Measurements from ENCODE around the gene BHMT.
"Not testable (repeated sequence)": the region's sequence is repeated elsewhere in the genome, so short reads cannot be mapped to it uniquely, and the experiment has no call there.

BHMT gene

DNA sequence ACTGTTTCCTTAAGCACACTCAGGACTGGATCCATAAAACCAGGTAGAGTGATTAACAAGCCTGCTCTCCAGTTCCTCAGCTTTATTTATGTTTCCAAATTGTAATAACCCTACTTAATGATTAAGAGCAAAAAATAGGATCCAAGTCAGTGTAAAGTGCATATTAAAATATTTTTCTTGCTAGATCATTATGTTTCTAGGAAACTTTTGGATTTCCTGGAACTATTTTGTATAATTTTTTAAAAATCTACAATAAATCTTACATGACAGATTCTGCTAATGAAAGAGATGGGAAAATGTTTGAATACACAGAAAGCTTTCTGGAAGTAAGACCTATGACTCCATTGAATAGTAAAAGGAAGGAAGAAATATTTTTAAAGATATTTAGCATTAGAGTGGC, 35.5 kb downstream of the BHMT start:
- Histone ChIP-seq H3K27ac (ENCODE audit: low read depth, low read length) (no peak overlapping the region), H3K9ac (ENCODE audit: low read length) (no peak overlapping the region), H3K4me1 (ENCODE audit: insufficient read depth, low read length) (peaks cover 4% of the 10 kb centered on the region), H3K36me3 (ENCODE audit: insufficient read depth, low read length) (no peaks in the 10 kb centered on the region), H3K4me3 (ENCODE audit: low read depth in 1 of 2, low read length in 2 of 2) (no peak overlapping the region), H3K27me3 (ENCODE audit: control insufficient read depth in 1 of 2, insufficient read depth in 2 of 2, low read length in 2 of 2) (no peaks in the 10 kb centered on the region), H3K9me3 (ENCODE audit: low read length) (no peaks in the 10 kb centered on the region)

- no peaks in the 10 kb centered on the region for H3K27me3 ChIP-seq (ENCODE audit: control insufficient read depth in 1 of 2, insufficient read depth in 2 of 2, low read length in 2 of 2)
- no peak overlapping the region for H3K9ac ChIP-seq (ENCODE audit: low read length)
- no peak overlapping the region for H3K27ac ChIP-seq (ENCODE audit: low read depth, low read length)
- peaks cover 6% of the 10 kb centered on the region for H3K4me1 ChIP-seq (ENCODE audit: insufficient read depth, low read length)
- no peaks in the 10 kb centered on the region for H3K9me3 ChIP-seq (ENCODE audit: low read length)
- no peak overlapping the region for H3K4me3 ChIP-seq (ENCODE audit: low read depth in 1 of 2, low read length in 2 of 2)
- H3K36me3 ChIP-seq (ENCODE audit: insufficient read depth, low read length) = no peaks in the 10 kb centered on the region
These were observed 37.8 kb downstream of the BHMT start for GRCh38 chr5:79149433-79149832.

GRCh38 chr5:79151942-79152671, 40.5 kb downstream of the BHMT start:
- Histone ChIP-seq H3K27me3 (ENCODE audit: control insufficient read depth in 1 of 2, insufficient read depth in 2 of 2, low read length in 2 of 2) (no peaks in the 10 kb centered on the region), H3K9me3 (ENCODE audit: low read length) (no peaks in the 10 kb centered on the region), H3K9ac (ENCODE audit: low read length) (no peak overlapping the region), H3K4me1 (ENCODE audit: insufficient read depth, low read length) (peaks cover 6% of the 10 kb centered on the region), H3K36me3 (ENCODE audit: insufficient read depth, low read length) (no peaks in the 10 kb centered on the region), H3K27ac (ENCODE audit: low read depth, low read length) (no peak overlapping the region), H3K4me3 (ENCODE audit: low read depth in 1 of 2, low read length in 2 of 2) (no peak overlapping the region)

DNA sequence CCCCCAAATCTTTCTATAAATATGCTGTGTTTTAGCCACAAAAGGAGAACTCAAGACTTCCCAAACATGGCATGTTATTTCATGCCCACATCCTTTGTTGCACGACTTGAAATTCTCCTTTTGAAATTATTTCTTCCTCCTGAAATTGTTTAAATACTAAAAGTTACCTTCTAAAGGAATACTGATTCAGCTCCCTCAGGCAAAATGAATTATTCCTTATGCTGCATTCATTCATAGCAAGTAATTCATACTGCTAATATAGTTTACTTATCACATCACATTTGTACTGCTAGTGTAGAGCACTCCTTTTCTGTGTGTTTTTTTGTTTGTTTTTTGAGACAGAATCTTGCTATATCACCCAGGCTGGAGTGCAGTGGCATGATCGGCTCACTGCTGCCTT, 45.7 kb downstream of the BHMT start:
- no peaks in the 10 kb centered on the region for H3K27me3 ChIP-seq (ENCODE audit: control insufficient read depth in 1 of 2, insufficient read depth in 2 of 2, low read length in 2 of 2)
- H3K4me3 ChIP-seq (ENCODE audit: low read depth in 1 of 2, low read length in 2 of 2) = no peak overlapping the region
- no peaks in the 10 kb centered on the region for H3K36me3 ChIP-seq (ENCODE audit: insufficient read depth, low read length)
- H3K9ac ChIP-seq (ENCODE audit: low read length) = no peak overlapping the region
- H3K4me1 ChIP-seq (ENCODE audit: insufficient read depth, low read length) = no peaks in the 10 kb centered on the region
- no peak overlapping the region for H3K27ac ChIP-seq (ENCODE audit: low read depth, low read length)
- no peaks in the 10 kb centered on the region for H3K9me3 ChIP-seq (ENCODE audit: low read length)

- H3K9me3 ChIP-seq (ENCODE audit: low read length); H3K9ac ChIP-seq (ENCODE audit: low read length); H3K27me3 ChIP-seq (ENCODE audit: control insufficient read depth in 1 of 2, insufficient read depth in 2 of 2, low read length in 2 of 2); H3K4me1 ChIP-seq (ENCODE audit: insufficient read depth, low read length); H3K4me3 ChIP-seq (ENCODE audit: low read depth in 1 of 2, low read length in 2 of 2); H3K27ac ChIP-seq (ENCODE audit: low read depth, low read length); H3K36me3 ChIP-seq (ENCODE audit: insufficient read depth, low read length): not testable (repeated sequence)
These were observed 50.0 kb downstream of the BHMT start for GRCh38 chr5:79161647-79162046.

- no peaks in the 10 kb centered on the region for H3K27me3 ChIP-seq (ENCODE audit: control insufficient read depth in 1 of 2, insufficient read depth in 2 of 2, low read length in 2 of 2)
- no peaks in the 10 kb centered on the region for H3K9me3 ChIP-seq (ENCODE audit: low read length)
- H3K9ac ChIP-seq (ENCODE audit: low read length) = no peak overlapping the region
- H3K27ac ChIP-seq (ENCODE audit: low read depth, low read length) = no peak overlapping the region
- no peaks in the 10 kb centered on the region for H3K36me3 ChIP-seq (ENCODE audit: insufficient read depth, low read length)
- H3K4me1 ChIP-seq (ENCODE audit: insufficient read depth, low read length) = peaks cover 23% of the 10 kb centered on the region
- no peak overlapping the region for H3K4me3 ChIP-seq (ENCODE audit: low read depth in 1 of 2, low read length in 2 of 2)
These were observed 56.4 kb downstream of the BHMT start for GRCh38 chr5:79168031-79168430.

DNA sequence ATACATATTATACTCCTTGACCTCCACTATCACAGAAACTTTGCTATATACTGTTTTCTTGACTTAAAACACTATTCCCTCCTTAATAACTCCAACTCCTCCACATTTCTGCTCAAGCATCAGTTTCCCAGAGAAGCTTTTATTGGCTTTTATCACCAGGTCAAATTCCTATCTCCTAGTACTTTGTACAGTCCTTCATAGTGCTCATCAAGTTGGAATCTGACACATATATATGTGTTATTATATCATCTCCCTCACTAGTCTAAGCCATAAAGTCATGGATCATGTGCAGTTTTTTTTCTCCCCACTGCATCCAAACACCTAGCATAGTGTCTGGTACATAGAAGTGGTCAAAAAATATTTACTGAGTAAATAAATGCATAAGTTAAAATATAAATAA, 59.1 kb downstream of the BHMT start:
- no peaks in the 10 kb centered on the region for H3K9me3 ChIP-seq (ENCODE audit: low read length)
- no peaks in the 10 kb centered on the region for H3K36me3 ChIP-seq (ENCODE audit: insufficient read depth, low read length)
- H3K9ac ChIP-seq (ENCODE audit: low read length) = no peak overlapping the region
- no peak overlapping the region for H3K27ac ChIP-seq (ENCODE audit: low read depth, low read length)
- H3K4me1 ChIP-seq (ENCODE audit: insufficient read depth, low read length) = peaks cover 26% of the 10 kb centered on the region
- no peaks in the 10 kb centered on the region for H3K27me3 ChIP-seq (ENCODE audit: control insufficient read depth in 1 of 2, insufficient read depth in 2 of 2, low read length in 2 of 2)
- H3K4me3 ChIP-seq (ENCODE audit: low read depth in 1 of 2, low read length in 2 of 2) = no peak overlapping the region

DNA sequence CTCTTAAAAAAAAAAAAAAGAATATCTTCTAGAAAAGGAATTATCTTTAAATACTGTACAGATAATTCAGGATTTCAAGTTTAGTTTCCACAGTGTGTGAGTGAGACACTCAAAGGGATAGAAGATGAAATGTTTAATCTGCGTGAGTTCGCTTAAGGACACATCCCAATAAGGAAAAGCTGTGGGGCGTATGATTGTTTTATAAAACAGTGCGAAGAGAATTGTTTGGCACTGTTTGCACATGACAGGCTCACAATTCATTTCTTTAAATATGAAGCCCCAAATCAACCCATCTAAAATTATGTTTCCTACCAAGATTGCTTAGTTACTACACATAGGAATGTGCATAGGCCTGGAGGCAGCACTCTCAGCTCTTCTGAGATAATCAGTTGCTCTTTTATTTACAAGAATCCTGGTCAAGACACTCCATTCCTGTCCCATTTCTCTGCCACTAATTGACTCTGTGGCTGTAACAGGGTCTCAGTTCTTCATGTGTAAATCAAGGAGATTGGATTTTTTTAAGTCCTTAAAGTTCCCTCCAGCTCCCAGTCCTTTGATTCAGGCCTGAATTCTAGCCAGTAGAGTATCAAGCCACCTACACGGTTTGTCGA, 60.1 kb downstream of the BHMT start:
- Histone ChIP-seq H3K4me3 (ENCODE audit: low read depth in 1 of 2, low read length in 2 of 2) (no peak overlapping the region), H3K9me3 (ENCODE audit: low read length) (no peaks in the 10 kb centered on the region), H3K36me3 (ENCODE audit: insufficient read depth, low read length) (no peaks in the 10 kb centered on the region), H3K27me3 (ENCODE audit: control insufficient read depth in 1 of 2, insufficient read depth in 2 of 2, low read length in 2 of 2) (no peaks in the 10 kb centered on the region), H3K27ac (ENCODE audit: low read depth, low read length) (peak overlapping the region; percentile 48), H3K4me1 (ENCODE audit: insufficient read depth, low read length) (peaks cover 36% of the 10 kb centered on the region), H3K9ac (ENCODE audit: low read length) (no peak overlapping the region)

- no peaks in the 10 kb centered on the region for H3K9me3 ChIP-seq (ENCODE audit: low read length)
- H3K27me3 ChIP-seq (ENCODE audit: control insufficient read depth in 1 of 2, insufficient read depth in 2 of 2, low read length in 2 of 2) = no peaks in the 10 kb centered on the region
- H3K9ac ChIP-seq (ENCODE audit: low read length) = no peak overlapping the region
- H3K4me3 ChIP-seq (ENCODE audit: low read depth in 1 of 2, low read length in 2 of 2) = no peak overlapping the region
- no peaks in the 10 kb centered on the region for H3K36me3 ChIP-seq (ENCODE audit: insufficient read depth, low read length)
- H3K4me1 ChIP-seq (ENCODE audit: insufficient read depth, low read length) = peaks cover 38% of the 10 kb centered on the region
- peak overlapping the region; percentile 48 for H3K27ac ChIP-seq (ENCODE audit: low read depth, low read length)
These were observed 60.7 kb downstream of the BHMT start for GRCh38 chr5:79172269-79172668.

DNA sequence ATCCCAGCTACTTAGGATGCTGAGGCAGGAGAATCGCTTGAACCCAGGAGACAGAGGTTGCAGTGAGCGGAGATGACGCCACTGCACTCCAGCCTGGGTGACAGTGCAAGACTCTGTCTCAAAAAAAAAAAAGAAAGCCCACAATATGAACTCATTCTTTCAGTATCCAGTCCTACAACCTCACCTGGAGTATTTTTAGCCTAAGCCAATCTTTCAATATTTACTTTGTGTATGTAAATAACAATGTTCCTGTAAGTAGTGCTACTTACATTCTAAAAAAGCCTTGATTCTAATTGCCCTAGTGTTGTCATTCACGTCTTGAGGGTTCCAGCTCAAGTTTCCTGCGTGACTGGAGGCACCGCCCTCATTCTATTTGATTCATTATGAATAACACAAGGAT, 62.0 kb downstream of the BHMT start:
- no peak overlapping the region for H3K4me3 ChIP-seq (ENCODE audit: low read depth in 1 of 2, low read length in 2 of 2)
- H3K27ac ChIP-seq (ENCODE audit: low read depth, low read length) = no peak overlapping the region
- H3K4me1 ChIP-seq (ENCODE audit: insufficient read depth, low read length) = peaks cover 40% of the 10 kb centered on the region
- no peaks in the 10 kb centered on the region for H3K27me3 ChIP-seq (ENCODE audit: control insufficient read depth in 1 of 2, insufficient read depth in 2 of 2, low read length in 2 of 2)
- no peak overlapping the region for H3K9ac ChIP-seq (ENCODE audit: low read length)
- H3K9me3 ChIP-seq (ENCODE audit: low read length) = no peaks in the 10 kb centered on the region
- no peaks in the 10 kb centered on the region for H3K36me3 ChIP-seq (ENCODE audit: insufficient read depth, low read length)

GRCh38 chr5:79180449-79180848, 68.8 kb downstream of the BHMT start:
- not testable (repeated sequence) for H3K36me3 ChIP-seq (ENCODE audit: insufficient read depth, low read length); H3K4me3 ChIP-seq (ENCODE audit: low read depth in 1 of 2, low read length in 2 of 2); H3K27me3 ChIP-seq (ENCODE audit: control insufficient read depth in 1 of 2, insufficient read depth in 2 of 2, low read length in 2 of 2); H3K9ac ChIP-seq (ENCODE audit: low read length); H3K9me3 ChIP-seq (ENCODE audit: low read length); H3K27ac ChIP-seq (ENCODE audit: low read depth, low read length)
- peaks cover 33% of the 10 kb centered on the region for H3K4me1 ChIP-seq (ENCODE audit: insufficient read depth, low read length)

DNA sequence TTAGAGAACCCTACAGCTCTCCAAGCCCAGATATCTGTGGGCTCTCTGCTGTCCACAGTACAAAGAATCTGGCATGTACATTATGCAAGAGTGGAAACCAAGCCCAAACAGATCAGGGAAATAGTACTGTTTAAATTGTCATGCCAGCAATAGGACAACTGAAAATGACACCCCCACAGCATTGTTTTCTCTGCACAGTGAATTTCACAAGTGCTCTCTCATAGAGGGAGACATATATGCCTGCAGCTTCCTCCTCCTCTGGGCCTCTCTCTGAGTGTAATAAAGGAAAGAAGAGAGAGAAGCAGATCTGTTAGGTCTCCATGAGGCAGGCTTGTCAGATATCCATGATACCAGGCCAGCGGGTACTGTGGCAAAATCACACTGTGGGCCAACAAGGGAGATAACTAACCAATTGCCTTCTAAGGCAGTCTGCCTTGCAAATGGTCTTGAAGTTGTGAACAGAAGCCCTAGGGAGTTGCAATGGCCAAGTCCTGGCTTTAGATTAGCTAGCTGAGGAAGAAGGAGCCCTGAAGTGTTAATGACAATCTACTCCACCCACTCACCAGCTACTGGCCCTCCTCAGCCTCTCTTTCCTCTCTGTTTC, 69.9 kb downstream of the BHMT start:
- peaks cover 30% of the 10 kb centered on the region for H3K4me1 ChIP-seq (ENCODE audit: insufficient read depth, low read length)
- no peaks in the 10 kb centered on the region for H3K9me3 ChIP-seq (ENCODE audit: low read length)
- H3K9ac ChIP-seq (ENCODE audit: low read length) = no peak overlapping the region
- peak overlapping the region; percentile 60 for H3K27ac ChIP-seq (ENCODE audit: low read depth, low read length)
- H3K36me3 ChIP-seq (ENCODE audit: insufficient read depth, low read length) = no peaks in the 10 kb centered on the region
- no peaks in the 10 kb centered on the region for H3K27me3 ChIP-seq (ENCODE audit: control insufficient read depth in 1 of 2, insufficient read depth in 2 of 2, low read length in 2 of 2)
- H3K4me3 ChIP-seq (ENCODE audit: low read depth in 1 of 2, low read length in 2 of 2) = no peak overlapping the region

Data from muscle layer of colon (tissue), 2 donors.